Activated naive CD8-positive, alpha-beta T cell treated with anti-CD3 and anti-CD28 coated beads, Interleukin-2, amount 10 ng/mL, durations not matched to agents 7 days and 5 days (primary cell): ENCODE data around the gene PTGER2. TPM values are rescaled to one million over a fixed set of nuclear protein-coding genes. Genes with fewer than 3 reads are reported as not detected.

ENCODE experiments used
- ATAC-seq: fragments of 150-1000 bp; cut with Tn5 transposase; one replicate; pipeline ENCODE4 v1.10.0; 2021; ENCODE audit warnings: low read depth, moderate library complexity
- POLR2A ChIA-PET: fragments of 350-600 bp; sonication (Branson Sonifier 250); formaldehyde crosslinking; loops from one replicate; lab custom pipeline; 2021; ENCODE audit warnings: antibody characterized with exemption; lab: Charles Lee
- DNase-seq: peaks from one replicate; pipeline ENCODE4 v3.0.0; 2021
- H3K27ac Mint-ChIP-seq: one replicate; pipeline ENCODE4 v1.8.0; 2022; ENCODE audit warnings: mild to moderate bottlenecking, mixed read lengths
- H3K27me3 Mint-ChIP-seq: one replicate; pipeline ENCODE4 v1.8.0; 2022; ENCODE audit warnings: mild to moderate bottlenecking, moderate library complexity, mixed read lengths
- H3K36me3 Mint-ChIP-seq: one replicate; pipeline ENCODE4 v1.8.0; 2021; ENCODE audit warnings: mild to moderate bottlenecking, mixed read lengths
- H3K4me1 Mint-ChIP-seq: one replicate; pipeline ENCODE4 v1.8.0; 2021; ENCODE audit warnings: mixed read lengths
- H3K4me3 Mint-ChIP-seq: one replicate; pipeline ENCODE4 v1.8.0; 2022; ENCODE audit warnings: mild to moderate bottlenecking, moderate library complexity, mixed read lengths
- H3K9me3 Mint-ChIP-seq: one replicate; pipeline ENCODE4 v1.8.0; 2021; ENCODE audit warnings: mixed read lengths
- total RNA-seq, 2 experiments: library from RNA; stranded (reverse); gene quantifications; one replicate each; pipeline ENCODE4 v1.2.3, GENCODE V29; 2021

The PTGER2 gene
- total RNA-seq, 2 experiments from 2014 or later: 115 to 119 TPM

DNA sequence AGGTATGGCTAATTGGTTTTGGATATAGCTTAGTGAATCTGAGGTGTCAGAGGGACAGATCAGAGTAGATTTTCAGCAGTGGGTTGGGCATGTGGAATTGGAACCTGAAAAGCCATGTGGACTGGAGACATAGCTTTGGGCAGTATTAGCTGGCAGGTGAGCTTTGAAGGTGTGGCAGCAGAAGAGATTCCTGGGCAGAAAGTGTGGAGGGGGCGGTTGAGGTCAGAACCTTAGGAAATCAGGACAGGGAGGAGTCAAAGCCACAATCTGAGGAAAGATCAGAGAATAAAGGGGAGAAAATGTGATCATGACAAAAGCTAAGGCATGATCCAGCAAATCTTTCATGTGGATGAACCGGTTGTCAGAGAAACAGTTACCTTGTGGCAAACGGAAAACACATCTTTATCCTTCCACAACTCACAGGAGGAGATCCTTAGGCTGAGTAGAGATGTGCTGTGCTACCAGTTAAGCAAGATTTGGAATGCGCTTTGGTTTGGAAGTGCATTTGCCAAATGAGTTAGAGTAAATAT, 56.4 kb downstream of the PTGER2 start:
- no peak overlapping the region for H3K27ac Mint-ChIP-seq
- H3K9me3 Mint-ChIP-seq: peaks cover 12% of the 10 kb centered on the region
- DNase-seq (no peak), ATAC-seq (no peak)
- peaks cover 20% of the 10 kb centered on the region for H3K36me3 Mint-ChIP-seq
- no peaks in the 10 kb centered on the region for H3K27me3 Mint-ChIP-seq
- H3K4me1 Mint-ChIP-seq: peaks cover 8% of the 10 kb centered on the region
- H3K4me3 Mint-ChIP-seq: no peak overlapping the region
- POLR2A ChIA-PET: interaction anchor here (1.0 to 1.3 kb wide), 3 partner anchors 18 to 56 kb away, joined by 3 to 4 read pairs (median 3); partner anchors contain the start of gene PTGER2

DNA sequence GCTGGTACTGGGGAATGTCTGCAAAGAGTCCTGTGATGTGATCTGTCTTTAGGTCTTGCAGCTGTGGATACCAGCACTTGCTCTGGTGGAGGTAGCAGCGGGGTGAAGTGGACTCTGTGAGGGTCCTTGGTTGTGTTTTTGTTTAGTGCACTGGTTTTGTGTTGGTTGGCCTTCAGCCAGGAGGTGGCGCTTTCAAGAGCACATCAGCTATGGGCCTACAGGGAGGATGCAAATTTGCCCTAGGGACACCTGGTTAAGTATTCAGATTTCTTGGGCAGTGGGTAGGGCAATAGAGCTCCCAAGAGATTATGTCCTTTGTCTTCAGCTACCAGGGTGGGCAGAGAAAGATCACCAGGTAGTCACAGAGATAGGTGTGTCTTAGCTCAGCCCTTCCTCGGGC, 63.8 kb downstream of the PTGER2 start:
- Mint-ChIP-seq H3K27ac (no peak overlapping the region), H3K9me3 (peaks cover 24% of the 10 kb centered on the region), H3K4me3 (no peak overlapping the region), H3K27me3 (no peaks in the 10 kb centered on the region), H3K36me3 (peaks cover 36% of the 10 kb centered on the region), H3K4me1 (peaks cover 15% of the 10 kb centered on the region)
- ATAC-seq (no peak), DNase-seq (no peak)
- POLR2A ChIA-PET: no interaction called here

Other genes starting within 250 kb of the PTGER2 start
- under 1 TPM; 0.20 to 0.36 TPM for gene NID2, start 245.3 kb upstream of the PTGER2 start, total RNA-seq
- gene PTGDR, start 46.6 kb upstream of the PTGER2 start, total RNA-seq: 1 to 10 TPM; 2.6 to 3.1 TPM
- gene TXNDC16, start 238.2 kb downstream of the PTGER2 start, total RNA-seq: 10 to 100 TPM; 10.1 to 13.2 TPM
- gene GPR137C, start 238.5 kb downstream of the PTGER2 start, total RNA-seq: under 1 TPM; 0.45 to 0.47 TPM